ENCODE data around the gene SDHAF1.
A peak's percentile ranks its signal among the peaks of the same experiment; 100 is the strongest.
"Not testable (repeated sequence)": the region's sequence is repeated elsewhere in the genome, so short reads cannot be mapped to it uniquely, and the experiment has no call there.

SDHAF1 gene

GRCh38 chr19:35978832-35979365, 16.1 kb upstream of the SDHAF1 start:
- Histone ChIP-seq H2AK5ac (ENCODE audit: low read length) (no peak overlapping the region), H3K79me1 (ENCODE audit: low read length) (no peaks in the 10 kb centered on the region), H2BK5ac (ENCODE audit: low read length) (no peak overlapping the region), H2BK120ac (ENCODE audit: low read depth, low read length) (no peak overlapping the region), H3K36me3 (ENCODE audit: control insufficient read depth, insufficient read depth, low read length) (no peaks in the 10 kb centered on the region), H3K79me2 (ENCODE audit: control insufficient read depth, insufficient read depth, low read length) (no peaks in the 10 kb centered on the region), H3K9ac (ENCODE audit: low read length) (no peak overlapping the region), H3K23ac (ENCODE audit: low read length) (no peak overlapping the region), H4K5ac (ENCODE audit: low read length) (no peak overlapping the region), H3K56ac (ENCODE audit: low read length) (no peak overlapping the region), H3K4me1 (ENCODE audit: control insufficient read depth, low read depth, low read length) (no peaks in the 10 kb centered on the region), H3K4ac (ENCODE audit: low read depth, low read length) (no peak overlapping the region), H3K27ac (ENCODE audit: low read depth, low read length) (no peak overlapping the region), H3K4me2 (ENCODE audit: low read length) (no peak overlapping the region), H4K8ac (ENCODE audit: low read depth, low read length) (no peak overlapping the region), H3K18ac (ENCODE audit: low read length) (no peak overlapping the region), H2BK15ac (replicated peaks; ENCODE audit: low read depth) (no peak overlapping the region), H3K4me3 (ENCODE audit: low read length) (no peak overlapping the region), H3K27me3 (ENCODE audit: insufficient read depth, low read length, poor library complexity) (no peaks in the 10 kb centered on the region)
- DNase-seq, result no peak
- no CpG with 5 or more reads among the region's 20 CpGs for WGBS (ENCODE audit: extremely low coverage, insufficient coverage, low lambda C conversion rate)

- H3K4me2 ChIP-seq (ENCODE audit: low read length); H3K18ac ChIP-seq (ENCODE audit: low read length); H2BK120ac ChIP-seq (ENCODE audit: low read depth, low read length); H4K8ac ChIP-seq (ENCODE audit: low read depth, low read length); H3K27me3 ChIP-seq (ENCODE audit: insufficient read depth, low read length, poor library complexity); H2BK5ac ChIP-seq (ENCODE audit: low read length); H4K5ac ChIP-seq (ENCODE audit: low read length); H3K27ac ChIP-seq (ENCODE audit: low read depth, low read length); H3K79me2 ChIP-seq (ENCODE audit: control insufficient read depth, insufficient read depth, low read length); H3K79me1 ChIP-seq (ENCODE audit: low read length); H3K36me3 ChIP-seq (ENCODE audit: control insufficient read depth, insufficient read depth, low read length); H3K4ac ChIP-seq (ENCODE audit: low read depth, low read length); H3K23ac ChIP-seq (ENCODE audit: low read length); DNase-seq; H3K56ac ChIP-seq (ENCODE audit: low read length); H2AK5ac ChIP-seq (ENCODE audit: low read length); H3K4me1 ChIP-seq (ENCODE audit: control insufficient read depth, low read depth, low read length); H2BK15ac ChIP-seq (replicated peaks; ENCODE audit: low read depth); H3K9ac ChIP-seq (ENCODE audit: low read length); H3K4me3 ChIP-seq (ENCODE audit: low read length): not testable (repeated sequence)
- no CpG with 5 or more reads among the region's 4 CpGs for WGBS (ENCODE audit: extremely low coverage, insufficient coverage, low lambda C conversion rate)
Observed at GRCh38 chr19:35980997-35981396, 14.0 kb upstream of the SDHAF1 start.

DNA sequence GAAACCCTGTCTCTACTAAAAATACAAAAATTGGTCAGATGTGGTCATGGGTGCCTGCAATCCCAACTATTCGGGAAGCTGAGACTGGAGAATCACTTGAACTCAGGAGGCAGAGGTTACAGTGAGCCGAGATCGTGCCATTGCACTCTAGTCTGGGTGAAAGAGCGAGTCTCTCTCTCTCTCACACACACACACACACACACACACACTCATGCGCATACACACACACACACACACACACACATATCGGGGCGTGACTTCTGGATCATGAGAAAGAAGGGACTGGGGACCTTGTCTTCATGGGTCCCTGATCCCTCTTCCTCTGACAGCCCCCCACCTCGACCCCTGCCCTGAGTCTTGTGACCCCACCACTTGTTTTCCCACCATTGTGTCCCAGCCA, 11.8 kb upstream of the SDHAF1 start:
- no peaks in the 10 kb centered on the region for H3K36me3 ChIP-seq (ENCODE audit: control insufficient read depth, insufficient read depth, low read length)
- no peak for DNase-seq
- H3K4me2 ChIP-seq (ENCODE audit: low read length), result no peak overlapping the region
- H3K56ac ChIP-seq (ENCODE audit: low read length), result no peak overlapping the region
- no peak overlapping the region for H3K18ac ChIP-seq (ENCODE audit: low read length)
- H3K9ac ChIP-seq (ENCODE audit: low read length), result no peak overlapping the region
- H4K8ac ChIP-seq (ENCODE audit: low read depth, low read length), result no peak overlapping the region
- H3K4me3 ChIP-seq (ENCODE audit: low read length), result no peak overlapping the region
- no peak overlapping the region for H3K23ac ChIP-seq (ENCODE audit: low read length)
- no peak overlapping the region for H2BK120ac ChIP-seq (ENCODE audit: low read depth, low read length)
- no peak overlapping the region for H2BK15ac ChIP-seq (replicated peaks; ENCODE audit: low read depth)
- no peaks in the 10 kb centered on the region for H3K4me1 ChIP-seq (ENCODE audit: control insufficient read depth, low read depth, low read length)
- WGBS (ENCODE audit: extremely low coverage, insufficient coverage, low lambda C conversion rate), result no CpG with 5 or more reads among the region's 8 CpGs
- no peak overlapping the region for H3K4ac ChIP-seq (ENCODE audit: low read depth, low read length)
- H2BK5ac ChIP-seq (ENCODE audit: low read length), result no peak overlapping the region
- H4K5ac ChIP-seq (ENCODE audit: low read length), result no peak overlapping the region
- no peaks in the 10 kb centered on the region for H3K79me1 ChIP-seq (ENCODE audit: low read length)
- H2AK5ac ChIP-seq (ENCODE audit: low read length), result no peak overlapping the region
- no peaks in the 10 kb centered on the region for H3K27me3 ChIP-seq (ENCODE audit: insufficient read depth, low read length, poor library complexity)
- H3K27ac ChIP-seq (ENCODE audit: low read depth, low read length), result no peak overlapping the region
- no peaks in the 10 kb centered on the region for H3K79me2 ChIP-seq (ENCODE audit: control insufficient read depth, insufficient read depth, low read length)

GRCh38 chr19:35986111-35986510, 8.9 kb upstream of the SDHAF1 start:
- H3K56ac ChIP-seq (ENCODE audit: low read length), result no peak overlapping the region

DNA sequence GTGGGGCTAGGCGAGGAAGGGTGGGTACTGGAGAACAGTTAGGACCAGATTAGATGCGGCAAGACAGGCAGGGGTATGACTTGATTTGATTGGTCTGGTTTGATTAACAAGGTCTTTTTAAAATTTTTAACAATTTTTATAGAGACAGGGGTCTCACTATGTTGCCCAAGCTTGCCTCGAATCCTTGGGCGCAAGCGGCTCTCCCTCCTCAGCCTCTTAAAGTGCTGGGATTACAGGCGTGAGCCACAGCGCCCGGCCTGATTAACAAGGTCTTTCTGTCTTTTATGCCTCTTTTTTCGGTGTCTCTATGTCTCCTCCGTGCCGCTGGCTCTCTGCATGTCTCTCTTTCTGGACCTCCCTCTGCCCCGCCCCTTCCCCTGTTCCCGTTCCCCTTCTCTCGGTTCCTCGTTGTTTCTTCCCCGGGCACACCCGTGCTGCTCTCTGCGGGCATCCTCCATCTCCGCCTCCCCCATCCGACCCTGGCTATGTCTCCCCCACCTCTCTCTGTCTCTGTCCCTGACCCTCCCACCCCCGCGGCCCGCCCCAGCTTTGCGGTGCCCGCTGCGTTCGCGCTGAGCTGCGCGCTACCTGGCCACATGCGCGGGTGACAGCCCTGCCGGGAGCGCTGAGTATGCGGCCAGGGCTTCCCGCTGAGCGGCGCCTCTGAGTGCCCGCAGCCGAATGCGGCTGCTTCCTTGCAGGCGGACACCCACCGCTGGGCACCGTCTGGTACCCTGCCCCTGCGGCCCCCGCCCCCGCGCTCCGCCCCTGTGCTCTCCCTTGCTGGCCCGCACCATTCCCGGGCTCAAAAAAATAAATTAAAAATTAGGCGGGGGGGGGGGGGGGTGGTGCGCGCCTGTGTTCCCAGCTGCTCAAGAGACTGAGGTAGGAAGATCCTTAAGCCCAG, 8.1 kb upstream of the SDHAF1 start:
- no peak overlapping the region for H2BK120ac ChIP-seq (ENCODE audit: low read depth, low read length)
- no peak overlapping the region for H3K27ac ChIP-seq (ENCODE audit: low read depth, low read length)
- H3K23ac ChIP-seq (ENCODE audit: low read length), result no peak overlapping the region
- H3K79me1 ChIP-seq (ENCODE audit: low read length), result no peaks in the 10 kb centered on the region
- H3K79me2 ChIP-seq (ENCODE audit: control insufficient read depth, insufficient read depth, low read length), result no peaks in the 10 kb centered on the region
- H2BK5ac ChIP-seq (ENCODE audit: low read length), result no peak overlapping the region
- H3K4me1 ChIP-seq (ENCODE audit: control insufficient read depth, low read depth, low read length), result no peaks in the 10 kb centered on the region
- H3K56ac ChIP-seq (ENCODE audit: low read length), result peak overlapping the region; percentile 47
- no peaks in the 10 kb centered on the region for H3K36me3 ChIP-seq (ENCODE audit: control insufficient read depth, insufficient read depth, low read length)
- no CpG with 5 or more reads among the region's 54 CpGs for WGBS (ENCODE audit: extremely low coverage, insufficient coverage, low lambda C conversion rate)
- H4K8ac ChIP-seq (ENCODE audit: low read depth, low read length), result no peak overlapping the region
- H3K4ac ChIP-seq (ENCODE audit: low read depth, low read length), result no peak overlapping the region
- H2BK15ac ChIP-seq (replicated peaks; ENCODE audit: low read depth), result no peak overlapping the region
- no peak overlapping the region for H3K4me3 ChIP-seq (ENCODE audit: low read length)
- peak overlapping the region; percentile 21 for H3K4me2 ChIP-seq (ENCODE audit: low read length)
- H3K27me3 ChIP-seq (ENCODE audit: insufficient read depth, low read length, poor library complexity), result no peaks in the 10 kb centered on the region
- no peak overlapping the region for H3K9ac ChIP-seq (ENCODE audit: low read length)
- DNase-seq, result peak; percentile 59
- H4K5ac ChIP-seq (ENCODE audit: low read length), result no peak overlapping the region
- H3K18ac ChIP-seq (ENCODE audit: low read length), result no peak overlapping the region
- H2AK5ac ChIP-seq (ENCODE audit: low read length), result no peak overlapping the region

More at GRCh38 chr19:35986111-35986510, 8.9 kb upstream of the SDHAF1 start:
- Histone ChIP-seq H2AK5ac (ENCODE audit: low read length) (no peak overlapping the region), H3K9ac (ENCODE audit: low read length) (no peak overlapping the region), H2BK15ac (replicated peaks; ENCODE audit: low read depth) (no peak overlapping the region), H3K4me2 (ENCODE audit: low read length) (no peak overlapping the region), H2BK5ac (ENCODE audit: low read length) (no peak overlapping the region), H4K8ac (ENCODE audit: low read depth, low read length) (no peak overlapping the region), H3K4me3 (ENCODE audit: low read length) (no peak overlapping the region), H2BK120ac (ENCODE audit: low read depth, low read length) (no peak overlapping the region), H3K27ac (ENCODE audit: low read depth, low read length) (no peak overlapping the region), H3K27me3 (ENCODE audit: insufficient read depth, low read length, poor library complexity) (no peaks in the 10 kb centered on the region), H4K5ac (ENCODE audit: low read length) (no peak overlapping the region), H3K36me3 (ENCODE audit: control insufficient read depth, insufficient read depth, low read length) (no peaks in the 10 kb centered on the region), H3K4me1 (ENCODE audit: control insufficient read depth, low read depth, low read length) (no peaks in the 10 kb centered on the region), H3K79me2 (ENCODE audit: control insufficient read depth, insufficient read depth, low read length) (no peaks in the 10 kb centered on the region), H3K18ac (ENCODE audit: low read length) (no peak overlapping the region), H3K4ac (ENCODE audit: low read depth, low read length) (no peak overlapping the region), H3K23ac (ENCODE audit: low read length) (no peak overlapping the region), H3K79me1 (ENCODE audit: low read length) (no peaks in the 10 kb centered on the region)
- DNase-seq, result no peak
- WGBS (ENCODE audit: extremely low coverage, insufficient coverage, low lambda C conversion rate), result no CpG with 5 or more reads among the region's 5 CpGs

All from mesendoderm (in vitro differentiated cells).